Occipital lobe (tissue), 2 donors: ENCODE data around the gene RACGAP1. TPM values are rescaled to one million over a fixed set of nuclear protein-coding genes. Genes with fewer than 3 reads are reported as not detected.
A peak's percentile ranks its signal among the peaks of the same experiment; 100 is the strongest.
"Not testable (repeated sequence)": the region's sequence is repeated elsewhere in the genome, so short reads cannot be mapped to it uniquely, and the experiment has no call there.

ENCODE experiments used
- DNase-seq: peaks from one replicate; lab custom pipeline; 2025; lab: John Stamatoyannopoulos, UW
- total RNA-seq: library from RNA; depleted of rRNA; stranded (reverse); fragments of >200 nt; gene quantifications from one replicate; pipeline ENCODE4 v1.2.3, GENCODE V29; 2014

RACGAP1 gene
- total RNA-seq, 1 donor from 2014 or later = 22.0 TPM

GRCh38 chr12:49990273-49990672 lies 35.0 kb downstream of the RACGAP1 start:
- DNase-seq = no peak

GRCh38 chr12:49989400-49989799 lies 35.9 kb downstream of the RACGAP1 start:
- DNase-seq = not testable (repeated sequence)

- DNase-seq = no peak
Observed at GRCh38 chr12:49987625-49988303, 37.5 kb downstream of the RACGAP1 start.

- DNase-seq = not testable (repeated sequence)
Observed at GRCh38 chr12:49986476-49986875, 38.8 kb downstream of the RACGAP1 start.

- no peak for DNase-seq
Observed at GRCh38 chr12:49985981-49986380, 39.3 kb downstream of the RACGAP1 start.

- no peak for DNase-seq
Observed at GRCh38 chr12:49984476-49985359, 40.6 kb downstream of the RACGAP1 start.

- no peak for DNase-seq
Observed at GRCh38 chr12:49983892-49984291, 41.4 kb downstream of the RACGAP1 start.

GRCh38 chr12:49982246-49983087 lies 42.8 kb downstream of the RACGAP1 start:
- no peak for DNase-seq

GRCh38 chr12:49980501-49981349 lies 44.6 kb downstream of the RACGAP1 start:
- DNase-seq = no peak

GRCh38 chr12:49979791-49980190 lies 45.5 kb downstream of the RACGAP1 start:
- no peak for DNase-seq

GRCh38 chr12:49979016-49979586 lies 46.2 kb downstream of the RACGAP1 start:
- peak; percentile 54 for DNase-seq

GRCh38 chr12:49978125-49978524 lies 47.2 kb downstream of the RACGAP1 start:
- DNase-seq = no peak

GRCh38 chr12:49976557-49976956 lies 48.7 kb downstream of the RACGAP1 start:
- no peak for DNase-seq

- DNase-seq = no peak
Observed at GRCh38 chr12:49975318-49975761, 50.0 kb downstream of the RACGAP1 start.

GRCh38 chr12:49974677-49975317 lies 50.5 kb downstream of the RACGAP1 start:
- DNase-seq = no peak

GRCh38 chr12:49974231-49974675 lies 51.0 kb downstream of the RACGAP1 start:
- DNase-seq = peak; percentile 18

- DNase-seq = no peak
Observed at GRCh38 chr12:49973361-49973830, 51.9 kb downstream of the RACGAP1 start.

GRCh38 chr12:49972641-49973360 lies 52.5 kb downstream of the RACGAP1 start, which contains the start of gene AQP6:
Gene AQP6, plus strand, starts transcription at chr12:49972947. Its CDS starts 227 bp downstream, at chr12:49973174.
- no peak for DNase-seq

GRCh38 chr12:49972129-49972528 lies 53.2 kb downstream of the RACGAP1 start:
- DNase-seq = no peak
